HG03064 (cell line): Measurements from ENCODE around the gene CDK5RAP2.
"Not testable (repeated sequence)": the region's sequence is repeated elsewhere in the genome, so short reads cannot be mapped to it uniquely, and the experiment has no call there.

Source experiments
- ATAC-seq: cut with Tn5 transposase; IDR thresholded peaks from one replicate; pipeline ENCODE4 v1.9.1; 2021; ENCODE audit warnings: low read depth; ENCODE audit not compliant: unreplicated experiment

Gene CDK5RAP2

GRCh38 chr9:120555839-120556238 lies 24.1 kb downstream of the CDK5RAP2 start:
- no peak for ATAC-seq

- not testable (repeated sequence) for ATAC-seq
Observed at GRCh38 chr9:120552210-120552704, 27.7 kb downstream of the CDK5RAP2 start.

GRCh38 chr9:120545701-120546550 lies 34.0 kb downstream of the CDK5RAP2 start:
- no peak for ATAC-seq

GRCh38 chr9:120544441-120544840 lies 35.5 kb downstream of the CDK5RAP2 start:
- ATAC-seq = no peak

GRCh38 chr9:120542701-120543490 lies 37.1 kb downstream of the CDK5RAP2 start:
- ATAC-seq = no peak

- no peak for ATAC-seq
Observed at GRCh38 chr9:120541921-120542320, 38.0 kb downstream of the CDK5RAP2 start.

- no peak for ATAC-seq
Observed at GRCh38 chr9:120539951-120540350, 40.0 kb downstream of the CDK5RAP2 start.

GRCh38 chr9:120538339-120538738 lies 41.6 kb downstream of the CDK5RAP2 start:
- ATAC-seq = no peak

- no peak for ATAC-seq
Observed at GRCh38 chr9:120536949-120537640, 42.9 kb downstream of the CDK5RAP2 start.

- no peak for ATAC-seq
Observed at GRCh38 chr9:120536094-120536493, 43.9 kb downstream of the CDK5RAP2 start.

- no peak for ATAC-seq
Observed at GRCh38 chr9:120534266-120534665, 45.7 kb downstream of the CDK5RAP2 start.

GRCh38 chr9:120532891-120533290 lies 47.1 kb downstream of the CDK5RAP2 start:
- ATAC-seq = no peak

GRCh38 chr9:120532475-120532874 lies 47.5 kb downstream of the CDK5RAP2 start:
- ATAC-seq = no peak

- ATAC-seq = no peak
Observed at GRCh38 chr9:120531683-120532300, 48.2 kb downstream of the CDK5RAP2 start.

GRCh38 chr9:120530220-120530832 lies 49.6 kb downstream of the CDK5RAP2 start:
- ATAC-seq = not testable (repeated sequence)

- ATAC-seq = no peak
Observed at GRCh38 chr9:120528829-120529228, 51.1 kb downstream of the CDK5RAP2 start.

GRCh38 chr9:120528327-120528726 lies 51.6 kb downstream of the CDK5RAP2 start:
- ATAC-seq = no peak

- no peak for ATAC-seq
Observed at GRCh38 chr9:120526534-120526933, 53.4 kb downstream of the CDK5RAP2 start.

- no peak for ATAC-seq
Observed at GRCh38 chr9:120524863-120525262, 55.1 kb downstream of the CDK5RAP2 start.

- ATAC-seq = no peak
Observed at GRCh38 chr9:120524038-120524437, 55.9 kb downstream of the CDK5RAP2 start.
